ENCODE data around the gene SLC12A4. TPM values are rescaled to one million over a fixed set of nuclear protein-coding genes. Genes with fewer than 3 reads are reported as not detected.

Gene SLC12A4
- total RNA-seq, 4 donors from 2014 or later: 65.8 to 142 (median 81.3) TPM

- peaks cover 19 to 61% (median 49%) of the 10 kb centered on the region in 4 donors for H3K4me1 ChIP-seq
- H3K27ac ChIP-seq (replicated peaks in 1 of 4): peak overlapping the region in 1 of 4 donors; percentile 18
- intact Hi-C loops (cut with DNase I): no loop called here
- H3K4me3 ChIP-seq: no peak overlapping the region
- peaks cover 90 to 100% (median 100%) of the 10 kb centered on the region in 4 donors for H3K36me3 ChIP-seq
- TF ChIP-seq POLR2A (IDR thresholded peaks at IDR 0.05; ENCODE audit: low read depth): no peak
- no peak for TF ChIP-seq POLR2AphosphoS5 (IDR thresholded peaks at IDR 0.05)
- no peak for TF ChIP-seq CTCF (IDR thresholded peaks at IDR 0.05)
- TF ChIP-seq EP300 (IDR thresholded peaks at IDR 0.05): no peak
- no peak for DNase-seq (ENCODE audit: extremely low spot score)
- H3K27me3 ChIP-seq: no peaks in the 10 kb centered on the region
- H3K9me3 ChIP-seq: no peaks in the 10 kb centered on the region
- WGBS: 91% methylated on average over 8 of the region's 16 CpGs
Observed at GRCh38 chr16:67950335-67950843, 18.0 kb downstream of the SLC12A4 start.

- TF ChIP-seq CTCF (IDR thresholded peaks at IDR 0.05) (no peak), POLR2AphosphoS5 (IDR thresholded peaks at IDR 0.05) (no peak), EP300 (IDR thresholded peaks at IDR 0.05) (no peak), POLR2A (IDR thresholded peaks at IDR 0.05; ENCODE audit: low read depth) (no peak)
- DNase-seq (ENCODE audit: extremely low spot score): no peak
- H3K9me3 ChIP-seq: no peaks in the 10 kb centered on the region
- 87% methylated on average over 11 of the region's 11 CpGs for WGBS
- intact Hi-C loops (cut with DNase I): no loop called here
- H3K27ac ChIP-seq (replicated peaks in 1 of 4): no peak overlapping the region
- peaks cover 92 to 100% (median 100%) of the 10 kb centered on the region in 4 donors for H3K36me3 ChIP-seq
- no peaks in the 10 kb centered on the region for H3K27me3 ChIP-seq
- H3K4me1 ChIP-seq: peaks cover 26 to 63% (median 54%) of the 10 kb centered on the region in 4 donors
- no peak overlapping the region for H3K4me3 ChIP-seq
Observed at GRCh38 chr16:67949645-67950044, 18.8 kb downstream of the SLC12A4 start.

- TF ChIP-seq EP300 (IDR thresholded peaks at IDR 0.05) (no peak), CTCF (IDR thresholded peaks at IDR 0.05) (no peak), POLR2A (IDR thresholded peaks at IDR 0.05; ENCODE audit: low read depth) (no peak), POLR2AphosphoS5 (IDR thresholded peaks at IDR 0.05) (no peak)
- Histone ChIP-seq H3K36me3 (peaks cover 84 to 100% (median 96%) of the 10 kb centered on the region in 4 donors), H3K27me3 (no peaks in the 10 kb centered on the region), H3K4me1 (peaks cover 42 to 70% (median 61%) of the 10 kb centered on the region in 4 donors), H3K4me3 (no peak overlapping the region), H3K9me3 (no peaks in the 10 kb centered on the region), H3K27ac (replicated peaks in 1 of 4) (peak overlapping the region in 1 of 4 donors; percentile 36)
- 97% methylated on average over 15 of the region's 15 CpGs for WGBS
- DNase-seq (ENCODE audit: extremely low spot score): no peak
- intact Hi-C loops (cut with DNase I): no loop called here
Observed at GRCh38 chr16:67948015-67948414, 20.4 kb downstream of the SLC12A4 start.

GRCh38 chr16:67946966-67947558 lies 21.4 kb downstream of the SLC12A4 start:
- WGBS: 94% methylated on average over 13 of the region's 28 CpGs
- intact Hi-C loops (cut with DNase I): no loop called here
- no peaks in the 10 kb centered on the region for H3K9me3 ChIP-seq
- no peak for TF ChIP-seq EP300 (IDR thresholded peaks at IDR 0.05)
- H3K4me3 ChIP-seq: no peak overlapping the region
- no peak for DNase-seq (ENCODE audit: extremely low spot score)
- H3K4me1 ChIP-seq: peaks cover 40 to 74% (median 64%) of the 10 kb centered on the region in 4 donors
- peaks cover 86 to 100% (median 96%) of the 10 kb centered on the region in 4 donors for H3K36me3 ChIP-seq
- H3K27ac ChIP-seq (replicated peaks in 1 of 4): peak overlapping the region in 3 of 4 donors; percentile 13 to 39 (median 31)
- no peaks in the 10 kb centered on the region for H3K27me3 ChIP-seq

GRCh38 chr16:67946128-67946569 lies 22.3 kb downstream of the SLC12A4 start:
- Histone ChIP-seq H3K9me3 (no peaks in the 10 kb centered on the region), H3K27me3 (no peaks in the 10 kb centered on the region), H3K4me3 (no peak overlapping the region), H3K27ac (replicated peaks in 1 of 4) (peak overlapping the region in 3 of 4 donors; percentile 13 to 84 (median 81)), H3K36me3 (peaks cover 78 to 100% (median 95%) of the 10 kb centered on the region in 4 donors), H3K4me1 (peaks cover 30 to 72% (median 55%) of the 10 kb centered on the region in 4 donors)
- 94% methylated on average over 18 of the region's 20 CpGs for WGBS
- no peak for DNase-seq (ENCODE audit: extremely low spot score)
- TF ChIP-seq POLR2AphosphoS5 (IDR thresholded peaks at IDR 0.05) (no peak), CTCF (IDR thresholded peaks at IDR 0.05) (no peak), POLR2A (IDR thresholded peaks at IDR 0.05; ENCODE audit: low read depth) (no peak), EP300 (IDR thresholded peaks at IDR 0.05) (no peak)
- intact Hi-C loops (cut with DNase I): no loop called here
